ENCODE measurements around the gene MAOA. TPM values are rescaled to one million over a fixed set of nuclear protein-coding genes. Genes with fewer than 3 reads are reported as not detected.
"Not testable (repeated sequence)": the region's sequence is repeated elsewhere in the genome, so short reads cannot be mapped to it uniquely, and the experiment has no call there.

The MAOA gene
- polyA plus RNA-seq, 4 donors: 2.7 to 25.2 (median 21.0) TPM

GRCh38 chrX:43707812-43708548 is 51.9 kb downstream of the MAOA start:
- no peak for DNase-seq (ENCODE audit: low read depth in 4 of 4, low spot score in 3 of 4)

- no peak for DNase-seq (ENCODE audit: low read depth in 4 of 4, low spot score in 3 of 4)
These were observed 60.0 kb downstream of the MAOA start for GRCh38 chrX:43716144-43716543.

GRCh38 chrX:43716696-43717095 is 60.6 kb downstream of the MAOA start:
- no peak for DNase-seq (ENCODE audit: low read depth in 4 of 4, low spot score in 3 of 4)

- no peak for DNase-seq (ENCODE audit: low read depth in 4 of 4, low spot score in 3 of 4)
These were observed 61.1 kb downstream of the MAOA start for GRCh38 chrX:43717161-43717560.

- no peak for DNase-seq (ENCODE audit: low read depth in 4 of 4, low spot score in 3 of 4)
These were observed 62.0 kb downstream of the MAOA start for GRCh38 chrX:43718081-43718480.

- no peak for DNase-seq (ENCODE audit: low read depth in 4 of 4, low spot score in 3 of 4)
These were observed 62.4 kb downstream of the MAOA start for GRCh38 chrX:43718546-43718945.

GRCh38 chrX:43718956-43719355 is 62.9 kb downstream of the MAOA start:
- no peak for DNase-seq (ENCODE audit: low read depth in 4 of 4, low spot score in 3 of 4)

GRCh38 chrX:43720082-43720481 is 64.0 kb downstream of the MAOA start:
- DNase-seq (ENCODE audit: low read depth in 4 of 4, low spot score in 3 of 4): no peak

- no peak for DNase-seq (ENCODE audit: low read depth in 4 of 4, low spot score in 3 of 4)
These were observed 64.9 kb downstream of the MAOA start for GRCh38 chrX:43720961-43721360.

- DNase-seq (ENCODE audit: low read depth in 4 of 4, low spot score in 3 of 4): not testable (repeated sequence)
These were observed 69.1 kb downstream of the MAOA start for GRCh38 chrX:43725227-43725626.

- not testable (repeated sequence) for DNase-seq (ENCODE audit: low read depth in 4 of 4, low spot score in 3 of 4)
These were observed 71.2 kb downstream of the MAOA start for GRCh38 chrX:43727254-43727653.

- no peak for DNase-seq (ENCODE audit: low read depth in 4 of 4, low spot score in 3 of 4)
These were observed 71.9 kb downstream of the MAOA start for GRCh38 chrX:43728002-43728401.

- no peak for DNase-seq (ENCODE audit: low read depth in 4 of 4, low spot score in 3 of 4)
These were observed 72.9 kb downstream of the MAOA start for GRCh38 chrX:43728966-43729365.

GRCh38 chrX:43731086-43731485 is 75.0 kb downstream of the MAOA start:
- DNase-seq (ENCODE audit: low read depth in 4 of 4, low spot score in 3 of 4): no peak

- DNase-seq (ENCODE audit: low read depth in 4 of 4, low spot score in 3 of 4): no peak
These were observed 77.6 kb downstream of the MAOA start for GRCh38 chrX:43733699-43734098.

- no peak for DNase-seq (ENCODE audit: low read depth in 4 of 4, low spot score in 3 of 4)
These were observed 78.3 kb downstream of the MAOA start for GRCh38 chrX:43734444-43734843.

- DNase-seq (ENCODE audit: low read depth in 4 of 4, low spot score in 3 of 4): no peak
These were observed 79.4 kb downstream of the MAOA start for GRCh38 chrX:43735534-43735933.

- DNase-seq (ENCODE audit: low read depth in 4 of 4, low spot score in 3 of 4): no peak
These were observed 79.9 kb downstream of the MAOA start for GRCh38 chrX:43735957-43736356.

GRCh38 chrX:43741843-43742573 is 85.9 kb downstream of the MAOA start:
- DNase-seq (ENCODE audit: low read depth in 4 of 4, low spot score in 3 of 4): no peak

- DNase-seq (ENCODE audit: low read depth in 4 of 4, low spot score in 3 of 4): no peak
These were observed 87.2 kb downstream of the MAOA start for GRCh38 chrX:43743100-43743822.

GRCh38 chrX:43744284-43744683 is 88.2 kb downstream of the MAOA start:
- DNase-seq (ENCODE audit: low read depth in 4 of 4, low spot score in 3 of 4): no peak

All from left renal pelvis (tissue), 4 donors.